ENCODE data around the gene C6orf47.

- no peak for TF ChIP-seq POLR2A (IDR thresholded peaks at IDR 0.05; ENCODE audit: low read depth, low read length)
- no peak for TF ChIP-seq POLR2AphosphoS5 (IDR thresholded peaks at IDR 0.05; ENCODE audit: low read depth, low read length)
Observed at GRCh38 chr6:31634969-31635575, 25.5 kb downstream of the C6orf47 start.

Data from GM12892 (cell line).